ENCODE results near the gene KRTAP10-7.
"Not testable (repeated sequence)": the region's sequence is repeated elsewhere in the genome, so short reads cannot be mapped to it uniquely, and the experiment has no call there.

KRTAP10-7 gene

GRCh38 chr21:44600118-44600978, at the start of gene KRTAP10-7:
TSS of gene KRTAP10-7 (plus strand) at chr21:44600597. CDS start at chr21:44600622, 25 bp downstream.
- DNase-seq, result not testable (repeated sequence)

- no peak for DNase-seq
These were observed 49.6 kb upstream of the KRTAP10-7 start for GRCh38 chr21:44550807-44551206.

GRCh38 chr21:44551340-44551961, 48.9 kb upstream of the KRTAP10-7 start, which contains the start of gene KRTAP10-2:
TSS of gene KRTAP10-2 (minus strand) at chr21:44551505. CDS start at chr21:44551458, 47 bp downstream.
- no peak for DNase-seq

- no peak for DNase-seq
These were observed 48.3 kb upstream of the KRTAP10-7 start for GRCh38 chr21:44552136-44552535.

- no peak for DNase-seq
These were observed 47.7 kb upstream of the KRTAP10-7 start for GRCh38 chr21:44552681-44553080.

GRCh38 chr21:44555200-44555875, 45.1 kb upstream of the KRTAP10-7 start:
- no peak for DNase-seq

GRCh38 chr21:44556879-44557278, 43.5 kb upstream of the KRTAP10-7 start:
- no peak for DNase-seq

GRCh38 chr21:44557491-44558328, 42.7 kb upstream of the KRTAP10-7 start:
- no peak for DNase-seq

- DNase-seq, result not testable (repeated sequence)
These were observed 42.1 kb upstream of the KRTAP10-7 start for GRCh38 chr21:44558329-44558675.

- no peak for DNase-seq
These were observed 41.7 kb upstream of the KRTAP10-7 start, which contains the start of gene KRTAP10-3 for GRCh38 chr21:44558695-44559094. TSS of gene KRTAP10-3 (minus strand) at chr21:44558795. CDS start at chr21:44558715, 80 bp downstream.

- DNase-seq, result no peak
These were observed 36.3 kb upstream of the KRTAP10-7 start for GRCh38 chr21:44564099-44564498.

- no peak for DNase-seq
These were observed 35.4 kb upstream of the KRTAP10-7 start for GRCh38 chr21:44564886-44565598.

GRCh38 chr21:44566403-44566802, 34.0 kb upstream of the KRTAP10-7 start:
- no peak for DNase-seq

- no peak for DNase-seq
These were observed 32.8 kb upstream of the KRTAP10-7 start for GRCh38 chr21:44567481-44568171.

GRCh38 chr21:44568261-44568660, 32.1 kb upstream of the KRTAP10-7 start:
- no peak for DNase-seq

GRCh38 chr21:44568667-44569556, 31.5 kb upstream of the KRTAP10-7 start:
- DNase-seq, result no peak

- no peak for DNase-seq
These were observed 30.4 kb upstream of the KRTAP10-7 start for GRCh38 chr21:44569861-44570517.

- no peak for DNase-seq
These were observed 29.1 kb upstream of the KRTAP10-7 start for GRCh38 chr21:44571296-44571695.

Measured in NK-92 treated with Interleukin-12 subunit alpha and Interleukin-12 subunit beta, amount 100 ng/mL, for 24 hours (cell line).